GM19452 (cell line): Measurements from ENCODE around the gene NEIL3.

Experiments used
- ATAC-seq: cut with Tn5 transposase; IDR thresholded peaks from one replicate; pipeline ENCODE4 v1.9.1; 2021; ENCODE audit not compliant: unreplicated experiment

NEIL3 gene

DNA sequence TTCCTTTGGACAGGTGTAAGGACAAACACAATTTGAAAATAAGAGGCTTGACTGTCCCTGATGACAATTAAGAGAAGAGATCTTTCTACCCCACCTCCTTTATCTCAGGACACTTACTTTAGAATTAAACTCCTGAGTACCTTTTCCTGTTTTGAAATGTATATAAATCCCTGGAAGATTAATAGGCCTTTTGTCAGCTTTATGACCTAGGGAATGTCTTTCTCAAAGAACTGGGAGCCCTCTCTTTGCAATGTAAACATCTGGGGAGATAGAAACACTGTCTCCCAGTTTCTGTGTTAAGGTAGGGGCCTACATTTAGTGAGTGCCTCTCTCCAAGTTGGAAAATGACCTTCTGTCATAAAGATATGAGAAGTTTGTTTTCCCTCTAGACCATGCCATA is 100.9 kb downstream of the NEIL3 start:
- no peak for ATAC-seq

DNA sequence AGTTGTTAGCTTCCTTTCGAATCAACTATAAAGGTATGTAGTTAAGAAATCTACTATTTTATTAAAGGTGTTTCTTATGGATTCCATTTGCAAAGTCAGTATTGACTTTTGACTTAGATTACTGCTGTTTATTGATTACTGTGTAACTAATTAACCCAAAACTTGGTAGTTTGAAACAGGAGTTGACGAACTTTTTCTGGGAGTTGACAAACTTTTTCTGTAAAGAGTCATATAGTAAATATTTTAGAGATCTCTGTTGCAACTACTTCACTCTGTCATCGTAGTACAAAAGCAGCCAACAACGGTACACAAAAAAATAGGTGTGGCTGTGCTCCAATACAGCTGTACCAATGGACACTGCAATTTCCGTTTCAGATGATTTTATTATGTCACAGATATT is 102.3 kb downstream of the NEIL3 start:
- ATAC-seq, result no peak
